PFSK-1 (cell line): ENCODE measurements around the gene ZNF43.

Source experiments
- POLR2AphosphoS5 ChIP-seq: IDR thresholded peaks from 2 replicates; pipeline ENCODE4 v1.6.1; 2012; ENCODE audit warnings: low read depth, mild to moderate bottlenecking, control low read depth, low read length, moderate library complexity
- TAF1 ChIP-seq: IDR thresholded peaks from 2 replicates; pipeline ENCODE4 v1.6.1; 2012; ENCODE audit warnings: low read length, control low read depth, borderline replicate concordance; ENCODE audit not compliant: insufficient read depth
- TF ChIP-seq, protein P1 (sequence below), 2 experiments: IDR thresholded peaks; 2 replicates each; pipeline versions ENCODE4 v1.6.1 to v1.8.0; 2011 to 2012; ENCODE audit warnings: low read depth in 2 of 2, low read length in 2 of 2, control low read depth in 1 of 2, inconsistent platforms in 1 of 2, mild to moderate bottlenecking in 1 of 2, moderate library complexity in 1 of 2; ENCODE audit not compliant: insufficient read depth in 1 of 2

DNA sequence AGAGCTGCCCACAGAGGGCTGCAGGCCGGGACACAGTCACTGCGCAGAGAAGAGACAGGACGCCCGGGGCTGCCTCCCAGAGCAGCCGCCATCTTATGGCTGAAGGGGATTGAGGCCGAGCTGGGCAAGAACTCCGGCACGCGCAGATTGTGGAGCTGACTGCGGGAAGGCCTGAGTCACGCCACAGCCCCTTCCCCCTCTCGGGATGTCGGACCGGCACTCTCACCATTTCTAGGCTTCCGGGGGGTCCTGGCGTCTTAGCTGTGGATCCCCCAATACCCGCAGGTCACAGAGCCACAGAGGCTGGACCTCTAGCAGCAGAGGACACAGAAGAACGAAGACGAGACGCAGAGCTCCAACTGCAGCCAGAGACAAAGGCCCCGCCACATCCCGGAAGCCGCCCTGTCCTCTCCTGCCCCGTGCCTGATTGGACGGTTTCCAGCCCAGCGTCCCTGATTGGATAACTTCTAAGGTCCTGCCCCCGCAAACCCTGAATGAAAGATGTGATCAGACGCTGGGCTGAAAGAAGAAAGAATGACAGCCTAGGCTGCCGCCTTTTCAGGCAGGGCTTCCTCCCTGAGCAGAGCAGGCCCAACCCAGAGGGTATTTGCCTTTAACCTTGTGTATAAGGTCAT lies at the start of gene ZNF43:
- TF ChIP-seq, protein P1, sequence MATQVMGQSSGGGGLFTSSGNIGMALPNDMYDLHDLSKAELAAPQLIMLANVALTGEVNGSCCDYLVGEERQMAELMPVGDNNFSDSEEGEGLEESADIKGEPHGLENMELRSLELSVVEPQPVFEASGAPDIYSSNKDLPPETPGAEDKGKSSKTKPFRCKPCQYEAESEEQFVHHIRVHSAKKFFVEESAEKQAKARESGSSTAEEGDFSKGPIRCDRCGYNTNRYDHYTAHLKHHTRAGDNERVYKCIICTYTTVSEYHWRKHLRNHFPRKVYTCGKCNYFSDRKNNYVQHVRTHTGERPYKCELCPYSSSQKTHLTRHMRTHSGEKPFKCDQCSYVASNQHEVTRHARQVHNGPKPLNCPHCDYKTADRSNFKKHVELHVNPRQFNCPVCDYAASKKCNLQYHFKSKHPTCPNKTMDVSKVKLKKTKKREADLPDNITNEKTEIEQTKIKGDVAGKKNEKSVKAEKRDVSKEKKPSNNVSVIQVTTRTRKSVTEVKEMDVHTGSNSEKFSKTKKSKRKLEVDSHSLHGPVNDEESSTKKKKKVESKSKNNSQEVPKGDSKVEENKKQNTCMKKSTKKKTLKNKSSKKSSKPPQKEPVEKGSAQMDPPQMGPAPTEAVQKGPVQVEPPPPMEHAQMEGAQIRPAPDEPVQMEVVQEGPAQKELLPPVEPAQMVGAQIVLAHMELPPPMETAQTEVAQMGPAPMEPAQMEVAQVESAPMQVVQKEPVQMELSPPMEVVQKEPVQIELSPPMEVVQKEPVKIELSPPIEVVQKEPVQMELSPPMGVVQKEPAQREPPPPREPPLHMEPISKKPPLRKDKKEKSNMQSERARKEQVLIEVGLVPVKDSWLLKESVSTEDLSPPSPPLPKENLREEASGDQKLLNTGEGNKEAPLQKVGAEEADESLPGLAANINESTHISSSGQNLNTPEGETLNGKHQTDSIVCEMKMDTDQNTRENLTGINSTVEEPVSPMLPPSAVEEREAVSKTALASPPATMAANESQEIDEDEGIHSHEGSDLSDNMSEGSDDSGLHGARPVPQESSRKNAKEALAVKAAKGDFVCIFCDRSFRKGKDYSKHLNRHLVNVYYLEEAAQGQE (IDR thresholded peaks at IDR 0.05; ENCODE audit: insufficient read depth in 1 of 2, low read depth in 2 of 2, low read length in 2 of 2): no peak
- TF ChIP-seq POLR2AphosphoS5 (peak; percentile 98), TAF1 (peak; percentile 93)
